ENCODE measurements around the gene OR52W1.

GRCh38 chr11:6151117-6151516 lies 47.9 kb upstream of the OR52W1 start:
- TF ChIP-seq POLR2AphosphoS5 (IDR thresholded peaks at IDR 0.05) = no peak
- TF ChIP-seq CTCF (IDR thresholded peaks at IDR 0.05) = no peak
- TF ChIP-seq POLR2A (IDR thresholded peaks at IDR 0.05; ENCODE audit: low read depth) = no peak
- TF ChIP-seq EP300 (IDR thresholded peaks at IDR 0.05) = no peak

Data from esophagus muscularis mucosa (tissue), 4 donors.